Measurements from ENCODE around the gene ICAM4. TPM values are rescaled to one million over a fixed set of nuclear protein-coding genes. Genes with fewer than 3 reads are reported as not detected.

Gene ICAM4
- total RNA-seq, 4 donors from 2014 or later, result 1.3 TPM; not detected in 3

DNA sequence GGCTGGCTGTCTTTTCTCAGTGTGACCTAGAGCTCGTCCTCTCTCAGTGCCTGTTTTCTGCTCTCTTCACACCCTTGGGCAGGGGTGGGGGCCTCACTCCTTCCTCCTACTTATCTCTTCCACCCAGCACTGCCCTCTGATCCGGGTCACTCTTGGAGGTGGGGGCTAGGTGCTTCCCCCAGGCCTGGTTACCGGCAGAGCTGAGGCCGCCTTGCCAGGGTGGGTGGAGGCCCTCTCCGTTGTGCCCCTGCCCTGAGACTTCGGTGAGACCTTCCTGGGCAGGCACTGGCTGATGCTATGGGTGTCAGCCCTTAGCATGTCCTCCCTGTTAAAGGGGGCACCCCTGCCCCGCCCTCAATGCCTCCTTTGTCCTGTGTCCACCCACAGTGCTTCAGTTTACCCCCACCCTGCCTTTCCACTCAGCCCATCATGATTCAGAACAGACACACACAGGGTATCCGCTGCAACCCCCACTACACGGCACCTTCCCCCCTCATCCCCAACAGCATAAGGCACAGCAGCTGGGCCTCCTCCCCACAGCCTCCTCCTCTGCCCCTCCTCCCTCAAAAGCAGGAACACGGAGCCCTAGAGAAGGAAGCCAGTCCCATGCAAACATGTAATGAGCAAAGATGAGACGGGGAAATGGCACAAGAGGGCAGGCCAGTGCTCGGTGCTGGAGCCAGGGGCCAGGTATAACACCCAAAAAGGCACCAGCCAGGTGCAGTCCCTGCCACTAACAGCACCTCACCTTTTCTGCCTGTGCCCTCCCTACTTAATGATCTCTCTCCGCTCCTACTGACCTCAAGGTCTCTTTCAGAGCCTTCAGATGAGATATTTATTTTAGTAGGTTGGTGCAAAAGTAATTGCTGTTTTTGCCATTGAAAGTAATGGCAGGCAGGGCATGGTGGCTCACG, 13.0 kb downstream of the ICAM4 start:
- DNase-seq (ENCODE audit: low spot score in 2 of 2), result no peak
- Histone ChIP-seq H3K36me3 (peaks cover 0 to 4% (median 0%) of the 10 kb centered on the region in 3 donors), H3K4me3 (no peak overlapping the region), H3K9me3 (no peaks in the 10 kb centered on the region), H3K27me3 (peaks cover 0 to 66% of the 10 kb centered on the region in 2 donors), H3K27ac (no peak overlapping the region), H3K4me1 (peaks cover 0 to 19% (median 7%) of the 10 kb centered on the region in 4 donors)
- TF ChIP-seq, protein P1, sequence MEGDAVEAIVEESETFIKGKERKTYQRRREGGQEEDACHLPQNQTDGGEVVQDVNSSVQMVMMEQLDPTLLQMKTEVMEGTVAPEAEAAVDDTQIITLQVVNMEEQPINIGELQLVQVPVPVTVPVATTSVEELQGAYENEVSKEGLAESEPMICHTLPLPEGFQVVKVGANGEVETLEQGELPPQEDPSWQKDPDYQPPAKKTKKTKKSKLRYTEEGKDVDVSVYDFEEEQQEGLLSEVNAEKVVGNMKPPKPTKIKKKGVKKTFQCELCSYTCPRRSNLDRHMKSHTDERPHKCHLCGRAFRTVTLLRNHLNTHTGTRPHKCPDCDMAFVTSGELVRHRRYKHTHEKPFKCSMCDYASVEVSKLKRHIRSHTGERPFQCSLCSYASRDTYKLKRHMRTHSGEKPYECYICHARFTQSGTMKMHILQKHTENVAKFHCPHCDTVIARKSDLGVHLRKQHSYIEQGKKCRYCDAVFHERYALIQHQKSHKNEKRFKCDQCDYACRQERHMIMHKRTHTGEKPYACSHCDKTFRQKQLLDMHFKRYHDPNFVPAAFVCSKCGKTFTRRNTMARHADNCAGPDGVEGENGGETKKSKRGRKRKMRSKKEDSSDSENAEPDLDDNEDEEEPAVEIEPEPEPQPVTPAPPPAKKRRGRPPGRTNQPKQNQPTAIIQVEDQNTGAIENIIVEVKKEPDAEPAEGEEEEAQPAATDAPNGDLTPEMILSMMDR (IDR thresholded peaks at IDR 0.05), result no peak
- no peak for TF ChIP-seq EP300 (IDR thresholded peaks at IDR 0.05)
- no peak for TF ChIP-seq POLR2A (IDR thresholded peaks at IDR 0.05)
- WGBS, 2 donors, result 44 to 45% methylated on average over 14 of the region's 14 CpGs

DNA sequence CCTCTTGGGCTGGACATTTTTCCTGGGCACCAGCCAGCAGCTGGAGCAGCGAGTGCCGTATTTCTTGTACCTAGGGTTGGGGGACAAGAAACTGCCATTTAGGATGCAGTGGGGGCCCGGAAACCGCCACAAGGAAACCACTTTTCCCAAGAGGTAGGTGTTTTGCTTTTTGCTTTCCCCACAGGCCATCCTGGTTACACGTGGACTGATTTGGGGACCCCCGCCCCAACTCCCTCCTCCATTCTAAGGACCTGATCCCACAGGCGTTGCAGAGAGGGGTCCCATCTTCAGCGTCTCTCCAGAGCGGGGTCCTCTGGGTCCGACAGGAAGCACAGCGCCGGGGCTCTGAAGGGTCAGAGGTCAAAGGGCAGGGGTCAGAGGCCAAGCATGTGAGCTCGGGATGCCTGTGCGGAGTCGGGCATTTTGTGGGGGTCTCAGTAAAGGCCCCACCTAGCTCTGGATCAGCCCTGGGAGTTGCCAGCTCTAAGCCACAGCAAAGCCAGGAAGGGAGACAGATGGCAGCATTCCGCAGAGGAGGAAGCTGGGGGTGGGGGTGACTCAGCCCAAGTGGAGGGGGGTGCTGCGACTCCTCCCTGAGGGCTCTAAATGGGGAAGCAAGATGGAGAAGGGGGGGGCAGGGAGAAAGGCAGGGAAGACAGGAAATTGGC, 18.5 kb downstream of the ICAM4 start:
- peaks cover 0 to 18% (median 0%) of the 10 kb centered on the region in 3 donors for H3K36me3 ChIP-seq
- H3K4me3 ChIP-seq, result no peak overlapping the region
- 68 to 84% methylated on average over 9 to 17 of the region's 17 CpGs for WGBS, 2 donors
- no peak for DNase-seq (ENCODE audit: low spot score in 2 of 2)
- no peaks in the 10 kb centered on the region for H3K4me1 ChIP-seq
- TF ChIP-seq EP300 (IDR thresholded peaks at IDR 0.05) (no peak), POLR2A (IDR thresholded peaks at IDR 0.05) (no peak)
- TF ChIP-seq, protein P1 (IDR thresholded peaks at IDR 0.05), result no peak
- H3K9me3 ChIP-seq, result no peaks in the 10 kb centered on the region
- H3K27ac ChIP-seq, result no peak overlapping the region
- peaks cover 0 to 16% of the 10 kb centered on the region in 2 donors for H3K27me3 ChIP-seq

DNA sequence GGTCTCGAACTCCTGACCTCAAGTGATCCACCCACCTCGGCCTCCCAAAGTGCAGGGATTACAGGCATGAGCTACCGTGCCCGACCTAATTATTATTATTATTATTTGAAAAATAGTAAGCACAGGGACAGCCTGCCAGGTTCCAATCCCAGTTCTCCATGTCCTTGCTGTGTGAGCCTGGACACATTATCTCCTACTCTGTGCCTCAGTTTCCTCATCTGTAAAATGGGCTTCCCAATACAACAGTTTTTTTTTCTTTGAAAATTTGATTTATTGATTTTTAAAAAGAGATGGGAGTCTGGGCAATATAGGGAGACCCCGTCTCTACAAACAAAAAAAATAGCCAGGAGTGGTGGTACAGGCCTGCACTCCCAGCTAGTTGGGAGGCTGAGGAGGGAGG, 19.6 kb downstream of the ICAM4 start:
- 91 to 93% methylated on average over 5 of the region's 5 CpGs for WGBS, 2 donors
- Histone ChIP-seq H3K36me3 (peaks cover 0 to 28% (median 0%) of the 10 kb centered on the region in 3 donors), H3K27ac (no peak overlapping the region)

DNA sequence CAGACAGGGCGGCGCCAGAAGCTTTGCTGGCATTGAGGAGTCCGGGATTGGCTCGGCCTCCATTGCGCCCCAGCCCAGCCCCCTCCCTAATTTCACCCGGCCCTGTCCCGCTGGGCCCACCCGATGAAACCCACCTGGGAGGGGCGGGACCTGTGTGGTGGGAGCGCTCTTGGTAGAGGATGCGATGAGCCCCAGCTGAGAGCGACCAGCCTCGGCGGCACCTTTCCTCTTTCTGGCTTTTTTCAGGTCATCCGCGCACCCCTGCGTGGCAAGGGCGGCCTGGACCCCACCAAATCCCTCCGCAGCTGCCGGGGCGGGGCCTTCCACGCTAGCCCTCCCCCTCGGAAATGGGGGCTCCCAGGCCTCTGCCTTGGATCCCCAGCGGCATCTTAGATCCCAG, 22.7 kb downstream of the ICAM4 start, which contains the start of gene ZGLP1:
ZGLP1 (minus strand) TSS at position 393 of the 400 bp plus-strand sequence.
- no peak within 1 kb of the TSS for H3K27ac ChIP-seq
- WGBS, 2 donors, result 90 to 93% methylated on average over 24 of the region's 24 CpGs
- TF ChIP-seq, protein P1 (IDR thresholded peaks at IDR 0.05), result no peak
- TF ChIP-seq EP300 (IDR thresholded peaks at IDR 0.05) (no peak), POLR2A (IDR thresholded peaks at IDR 0.05) (no peak)
- no peak for DNase-seq (ENCODE audit: low spot score in 2 of 2)
- no peaks in the 10 kb centered on the region for H3K9me3 ChIP-seq
- peaks cover 0 to 41% (median 0%) of the 10 kb centered on the region in 3 donors for H3K36me3 ChIP-seq
- no peak within 1 kb of the TSS for H3K4me3 ChIP-seq
- H3K4me1 ChIP-seq, result peaks cover 0 to 2% (median 0%) of the 10 kb centered on the region in 4 donors
- no peaks in the 10 kb centered on the region for H3K27me3 ChIP-seq

More for the DNA sequence above, 19.6 kb downstream of the ICAM4 start:
- no peak for DNase-seq (ENCODE audit: low spot score in 2 of 2)
- TF ChIP-seq POLR2A (IDR thresholded peaks at IDR 0.05) (no peak), EP300 (IDR thresholded peaks at IDR 0.05) (no peak)
- TF ChIP-seq, protein P1 (IDR thresholded peaks at IDR 0.05), result no peak
- peaks cover 0 to 5% of the 10 kb centered on the region in 2 donors for H3K27me3 ChIP-seq
- no peak overlapping the region for H3K4me3 ChIP-seq
- no peaks in the 10 kb centered on the region for H3K4me1 ChIP-seq
- H3K9me3 ChIP-seq, result no peaks in the 10 kb centered on the region

Data from tibial nerve (tissue), 4 donors.